Measurements from ENCODE around the gene PROK2.

DNA sequence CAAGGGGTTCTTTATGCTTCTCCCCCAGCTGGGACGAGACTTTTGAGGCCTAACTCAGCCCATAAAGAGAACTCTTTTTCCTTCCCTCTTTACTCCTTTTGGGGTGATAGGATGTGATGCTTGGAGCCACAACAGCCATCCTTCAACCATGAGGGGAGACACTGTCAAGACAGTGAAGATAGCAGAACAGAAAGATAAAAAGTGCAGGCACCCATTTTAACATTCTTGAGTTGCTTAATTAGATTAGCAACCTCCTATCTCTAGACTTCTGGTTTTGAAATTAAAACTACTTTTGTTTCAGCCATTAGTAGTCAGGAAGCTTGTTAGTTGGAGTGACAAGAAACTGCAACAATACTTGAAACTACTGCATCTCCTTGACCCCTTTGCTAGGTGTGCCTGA lies 24.8 kb downstream of the PROK2 start:
- TF ChIP-seq CTCF (IDR thresholded peaks at IDR 0.05) (no peak), POLR2AphosphoS5 (IDR thresholded peaks at IDR 0.05) (no peak), POLR2A (IDR thresholded peaks at IDR 0.05; ENCODE audit: low read depth) (no peak), EP300 (IDR thresholded peaks at IDR 0.05) (no peak)
